Suppressor macrophage (primary cell): ENCODE results near the gene FARS2.
"Not testable (repeated sequence)": the region's sequence is repeated elsewhere in the genome, so short reads cannot be mapped to it uniquely, and the experiment has no call there.

Source experiments
- DNase-seq, 4 experiments: peaks; one replicate each; pipeline ENCODE4 v3.0.0-alpha.2; 2020 to 2022

Gene FARS2

DNA sequence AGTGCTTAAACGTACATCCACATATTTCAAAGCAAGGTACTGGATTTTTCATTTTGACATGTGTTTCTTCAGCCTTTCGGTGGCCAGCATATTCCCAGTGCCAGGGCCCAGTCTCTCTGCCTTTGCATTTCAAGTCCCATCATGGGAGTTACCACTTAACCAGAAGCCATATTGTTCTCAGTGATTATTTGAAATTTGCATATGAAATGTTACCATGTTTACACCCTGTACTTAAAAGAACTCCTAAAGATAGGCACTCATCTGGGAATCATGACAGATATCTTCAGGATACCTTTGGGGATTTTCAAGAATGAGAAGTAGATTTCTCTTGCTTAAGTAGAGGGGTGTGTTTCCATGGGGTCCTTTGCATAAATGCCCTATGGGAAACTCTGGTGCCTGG, 377.9 kb downstream of the FARS2 start:
- DNase-seq = no peak

DNA sequence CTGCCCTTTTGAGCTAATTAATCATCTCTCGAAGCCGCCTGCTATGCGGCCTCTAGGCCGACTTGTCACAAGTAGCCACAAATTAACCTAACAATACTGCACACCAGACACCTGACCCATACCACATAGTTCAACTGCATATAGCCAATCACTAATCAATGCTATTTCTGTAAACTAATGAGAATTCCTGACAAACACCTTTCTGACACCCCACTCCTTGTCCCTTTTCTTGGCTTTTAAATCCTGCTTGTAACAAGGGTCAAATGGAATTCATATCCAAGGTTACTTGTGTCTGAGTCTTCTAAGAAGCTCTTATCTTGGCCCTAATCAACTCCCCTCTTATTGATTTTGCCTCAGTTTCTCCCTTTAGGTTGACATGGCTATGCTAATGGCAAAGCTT, 379.3 kb downstream of the FARS2 start:
- DNase-seq = no peak

DNA sequence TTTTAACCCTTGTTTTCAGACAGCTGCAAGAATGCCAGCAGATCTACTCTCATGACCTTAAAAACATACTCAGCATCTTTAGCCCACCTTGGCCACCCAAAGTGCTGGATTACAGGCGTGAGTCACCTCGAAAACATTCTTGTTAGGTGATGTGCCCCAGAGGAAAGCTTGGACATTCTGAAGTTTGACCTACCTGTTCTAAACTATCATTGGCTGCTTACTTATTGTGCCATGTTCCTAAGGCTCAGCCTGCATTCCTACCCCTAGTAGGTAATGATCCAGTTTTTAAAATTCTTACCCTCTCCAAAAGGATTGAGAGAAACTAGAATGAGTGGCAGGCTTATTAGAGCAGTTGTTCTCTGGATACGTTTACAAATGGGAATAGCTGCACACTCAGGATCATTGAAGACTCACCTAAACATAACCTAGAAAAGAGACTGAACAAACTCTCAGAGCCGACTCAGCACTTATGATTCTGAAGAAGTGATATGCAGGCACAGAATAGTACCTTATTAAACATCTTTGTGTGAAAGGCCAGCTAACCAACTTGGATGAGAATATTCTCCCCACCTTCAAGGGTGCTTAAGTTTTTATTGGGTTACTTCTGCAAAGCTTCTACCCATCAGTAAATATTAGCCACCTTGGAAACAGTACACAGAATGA, 383.3 kb downstream of the FARS2 start:
- no peak for DNase-seq

DNA sequence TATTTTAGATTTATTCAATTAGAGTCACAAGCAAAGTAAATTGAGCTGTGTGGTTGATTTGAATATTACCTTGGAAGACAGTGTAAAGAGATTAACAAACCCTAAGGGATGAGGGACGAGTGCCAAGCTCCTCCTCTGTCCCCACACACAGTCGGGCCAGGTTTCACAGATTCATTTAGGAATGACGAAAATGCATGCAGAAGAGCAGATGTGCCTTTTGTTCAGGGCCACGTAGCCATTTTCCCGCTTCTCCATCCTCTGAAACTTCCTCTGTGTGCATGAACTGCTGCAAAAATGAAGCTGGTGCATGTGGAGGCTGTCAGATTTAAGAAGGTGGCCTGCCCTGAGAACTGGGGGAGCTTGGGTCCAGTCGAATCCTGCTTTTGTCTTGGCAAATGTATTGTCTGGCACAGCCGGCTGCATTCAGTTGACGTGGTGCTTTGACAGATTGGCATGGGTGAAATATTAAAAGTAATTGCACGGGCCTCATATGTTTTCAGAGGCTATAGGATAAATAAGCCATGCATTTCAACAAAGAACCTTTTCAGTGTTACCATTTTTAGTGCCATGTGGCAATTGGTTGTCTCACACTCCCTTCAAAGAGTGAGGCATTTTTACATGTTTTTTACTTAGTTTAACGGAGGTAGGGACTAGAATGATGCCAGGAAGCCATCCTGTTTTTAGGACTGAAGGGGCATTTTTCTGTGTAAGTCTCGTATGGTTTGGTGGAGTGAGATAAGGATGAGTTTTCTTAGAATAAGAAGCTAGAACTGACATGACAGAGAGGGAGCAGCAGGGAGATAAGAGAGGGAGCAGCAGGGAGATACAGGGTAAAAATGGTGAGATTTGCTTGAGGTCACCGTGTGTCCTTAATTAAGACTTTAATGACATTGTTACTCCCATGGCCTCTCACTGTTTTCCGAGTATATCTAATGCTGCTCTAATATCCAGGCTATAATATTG, 384.3 kb downstream of the FARS2 start:
- DNase-seq = no peak

DNA sequence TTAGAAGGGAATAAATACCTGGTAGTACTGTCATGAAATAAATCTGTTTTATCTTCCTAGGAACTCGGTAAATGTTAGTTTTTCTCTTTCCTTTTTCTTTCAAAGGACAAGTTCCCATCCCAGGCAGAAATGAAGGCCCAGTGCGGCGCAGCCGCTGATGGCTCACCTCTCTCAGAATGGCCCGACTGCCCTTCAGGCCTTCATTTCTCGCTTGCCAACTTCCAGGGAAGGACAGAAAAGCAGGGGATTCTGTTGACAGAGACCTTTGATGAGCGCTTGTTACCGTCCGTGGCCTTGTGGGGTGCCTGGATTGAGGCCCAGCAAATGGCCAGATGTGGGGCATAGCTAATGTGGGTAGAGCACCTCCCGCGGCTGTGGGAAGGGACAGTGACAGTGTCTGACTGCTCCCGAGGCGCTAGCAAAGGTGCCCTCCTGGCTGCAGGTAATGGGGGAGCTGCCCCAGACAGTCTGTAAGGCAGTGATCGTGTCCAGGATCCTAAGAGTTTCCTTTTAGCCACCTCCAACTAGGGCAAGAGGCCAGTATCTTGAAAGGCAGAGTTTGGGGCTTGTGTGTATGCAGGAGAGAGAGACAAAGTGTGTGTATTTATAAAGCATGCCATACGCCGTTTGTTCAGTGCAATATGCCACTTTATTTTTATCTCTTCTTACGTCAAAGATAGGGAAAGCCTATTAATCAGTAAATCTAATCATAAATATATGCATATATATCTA, 391.3 kb downstream of the FARS2 start:
- no peak for DNase-seq

DNA sequence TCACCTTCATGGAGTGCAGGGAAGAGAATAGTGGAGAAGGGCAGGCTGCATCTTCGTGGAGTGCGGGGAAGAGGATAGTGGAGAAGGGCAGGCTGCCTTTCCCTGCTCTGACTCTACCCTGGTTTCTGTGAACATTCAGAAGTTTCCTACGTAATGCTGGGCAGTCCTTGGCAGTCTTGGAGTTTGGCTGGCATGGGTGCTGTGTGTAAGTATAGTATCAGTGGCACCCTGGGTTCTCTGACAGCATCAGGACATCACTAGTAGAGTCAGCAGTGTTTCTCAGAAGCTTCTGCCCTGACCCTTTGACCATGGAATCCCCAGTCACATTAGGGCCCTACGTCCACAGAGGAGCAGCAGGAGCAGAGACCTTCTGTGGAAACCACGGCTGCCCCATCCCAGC, 392.5 kb downstream of the FARS2 start:
- DNase-seq = no peak

DNA sequence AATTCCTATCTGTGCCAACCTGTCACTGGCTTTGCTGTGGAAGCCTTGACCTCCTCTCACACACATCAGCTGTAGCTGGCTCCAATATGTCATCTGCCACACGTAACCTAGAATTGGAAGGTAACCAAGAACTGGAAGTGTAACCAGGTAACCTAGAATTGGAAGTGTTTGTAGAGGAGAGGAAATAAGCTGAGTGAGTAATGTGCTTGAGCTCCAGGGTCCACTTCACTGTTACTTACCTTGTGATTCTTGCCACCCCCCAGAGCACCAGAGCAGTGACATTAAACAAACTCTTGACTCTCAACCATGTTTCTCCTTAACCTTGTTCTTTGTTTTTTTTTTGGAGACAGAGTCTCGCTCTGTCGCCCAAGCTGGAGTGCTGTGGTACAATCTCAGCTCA, 394.9 kb downstream of the FARS2 start:
- DNase-seq = no peak

DNA sequence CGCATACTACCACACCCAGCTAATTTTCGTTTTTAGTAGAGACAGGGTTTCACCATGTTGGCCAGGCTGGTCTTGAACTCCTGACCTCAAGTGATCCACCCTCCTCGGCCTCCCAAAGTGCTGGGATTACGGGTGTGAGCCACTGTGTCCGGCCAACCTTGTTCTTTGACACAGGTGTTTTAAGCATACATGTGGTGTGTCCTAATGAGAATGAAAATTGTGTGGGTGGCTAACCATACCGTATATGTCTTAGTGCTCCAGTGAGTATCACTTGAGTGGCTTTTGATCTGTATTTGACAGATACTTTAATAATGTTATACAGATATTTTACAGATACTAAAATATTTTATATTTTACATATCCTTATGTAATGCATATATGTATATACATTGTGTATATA, 395.4 kb downstream of the FARS2 start:
- DNase-seq = not testable (repeated sequence)

DNA sequence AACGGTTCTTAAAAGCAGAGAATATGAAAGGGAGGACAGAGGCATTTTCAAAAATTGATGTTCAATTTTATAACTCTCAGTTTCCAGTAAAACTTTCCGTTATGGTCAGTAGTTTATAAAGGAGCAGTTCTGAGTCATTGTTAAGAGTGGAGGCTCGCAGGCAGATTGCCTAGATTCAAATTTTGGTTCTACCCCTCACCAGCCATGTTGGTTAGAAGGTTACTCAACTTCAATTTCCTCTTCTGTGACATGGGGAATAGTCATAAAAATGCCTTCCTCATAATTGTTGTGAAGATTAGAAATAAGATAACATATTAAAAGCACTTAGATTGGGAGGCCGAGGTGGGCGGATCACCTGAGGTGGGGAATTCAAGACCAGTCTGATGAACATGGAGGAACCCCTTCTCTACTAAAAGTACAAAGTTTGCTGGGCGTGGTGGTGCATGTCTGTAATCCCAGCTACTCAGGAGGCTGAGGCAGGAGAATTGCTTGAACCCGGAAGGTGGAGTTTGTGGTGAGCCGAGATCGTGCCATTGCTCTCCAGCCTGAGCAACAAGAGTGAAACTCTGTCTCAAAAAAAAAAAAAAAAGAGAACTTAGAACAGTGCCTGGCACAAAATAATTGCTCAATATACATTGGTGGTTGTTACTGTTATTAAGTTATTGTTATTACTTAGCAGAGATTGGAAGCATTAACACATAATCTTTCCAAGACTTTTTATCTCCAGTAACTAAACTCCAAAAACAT, 396.5 kb downstream of the FARS2 start:
- DNase-seq = peak; percentile 65 to 88 (median 77)

DNA sequence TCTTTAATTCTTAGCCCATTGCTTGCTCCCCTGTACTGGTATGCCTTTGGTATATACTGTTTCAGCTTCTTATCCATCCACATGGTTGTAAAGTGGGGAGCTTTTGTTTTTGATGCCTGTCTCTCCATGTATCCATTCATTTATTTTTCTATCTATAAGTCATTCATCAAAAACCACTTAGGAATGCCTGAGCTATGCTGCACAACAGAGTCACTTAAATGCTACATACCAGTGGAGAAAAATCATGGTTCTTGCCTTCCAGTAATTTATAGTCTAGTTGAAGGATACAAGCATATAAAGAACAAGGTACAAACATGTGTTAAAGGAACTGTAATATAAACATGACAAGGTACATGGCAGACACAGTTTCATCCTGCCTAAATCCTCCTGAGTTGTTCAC, 398.2 kb downstream of the FARS2 start:
- no peak for DNase-seq

DNA sequence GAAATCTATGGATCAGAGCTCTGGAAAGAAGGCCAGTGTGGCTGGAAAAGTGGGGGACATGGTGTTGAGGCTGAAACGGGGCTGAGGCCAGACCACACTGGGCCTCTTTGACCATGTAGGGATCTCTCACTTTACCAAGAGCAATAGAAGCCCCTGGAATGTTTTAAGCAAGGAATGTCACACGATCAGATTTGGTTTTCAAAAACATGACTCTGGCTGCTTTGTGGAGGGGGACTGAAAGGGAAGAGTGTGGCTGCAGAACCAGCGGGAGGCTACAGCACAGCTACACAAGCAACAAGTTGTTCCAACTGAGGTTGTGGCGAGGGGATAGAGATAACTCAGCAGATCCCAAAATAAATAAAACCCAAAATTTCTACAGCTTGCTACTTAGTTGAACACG, 399.5 kb downstream of the FARS2 start:
- no peak for DNase-seq

DNA sequence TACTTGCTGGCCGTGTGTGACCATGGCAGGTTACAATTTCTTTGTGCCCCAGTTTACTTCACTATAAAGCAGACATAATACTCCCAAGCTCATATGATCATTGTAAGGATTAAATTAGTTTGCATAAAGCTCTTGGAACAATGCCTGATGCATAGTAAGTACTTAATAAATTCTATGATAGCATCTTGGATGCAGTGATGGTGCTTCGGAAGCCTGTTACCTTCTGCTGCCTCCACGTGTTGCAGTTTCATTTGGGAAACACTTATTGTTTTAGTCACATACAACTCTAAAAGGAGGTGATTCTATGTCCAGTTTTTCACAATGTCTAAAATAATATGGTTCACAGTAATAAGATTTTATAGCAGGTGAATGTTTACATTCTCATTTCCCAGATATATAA, 401.5 kb downstream of the FARS2 start:
- DNase-seq = no peak

DNA sequence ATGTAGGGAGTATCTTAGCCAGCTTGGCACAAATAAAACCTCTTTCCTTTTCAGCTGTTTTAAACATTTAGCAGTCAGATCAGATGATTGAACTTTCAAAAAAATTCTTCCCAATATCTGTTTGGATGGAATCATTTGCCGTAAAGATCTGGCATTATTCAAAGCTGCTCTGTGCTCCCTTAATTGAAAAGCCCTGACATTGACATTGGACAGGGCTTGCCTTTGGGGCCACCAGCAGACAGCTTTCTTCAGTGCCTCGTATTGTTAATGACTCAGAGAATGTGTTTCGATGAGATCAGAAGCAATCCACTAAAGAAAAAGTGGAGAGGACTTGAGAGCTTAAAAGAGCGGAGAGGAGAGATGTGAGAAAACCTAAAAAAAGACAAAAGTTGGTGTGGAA, 401.9 kb downstream of the FARS2 start:
- DNase-seq = no peak

DNA sequence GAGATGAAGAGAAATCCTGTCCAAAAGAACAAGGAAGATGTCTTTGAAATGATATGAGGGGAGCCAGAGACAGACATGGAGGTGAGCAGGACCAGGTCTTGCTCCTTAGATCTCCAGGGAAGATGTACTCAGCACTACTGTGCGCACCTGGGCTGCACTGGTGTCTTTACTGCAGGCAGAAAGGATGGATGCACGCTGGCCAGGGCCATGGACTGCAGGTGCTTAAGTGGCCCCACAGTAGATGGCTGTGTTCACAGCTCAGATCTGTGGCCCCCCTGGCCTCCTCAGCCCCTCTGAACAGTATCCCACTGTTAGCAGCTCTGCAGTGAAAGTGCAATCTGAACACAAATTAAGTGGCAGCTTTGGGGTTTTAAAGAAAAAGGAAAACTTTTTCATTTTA, 402.4 kb downstream of the FARS2 start:
- DNase-seq = no peak

DNA sequence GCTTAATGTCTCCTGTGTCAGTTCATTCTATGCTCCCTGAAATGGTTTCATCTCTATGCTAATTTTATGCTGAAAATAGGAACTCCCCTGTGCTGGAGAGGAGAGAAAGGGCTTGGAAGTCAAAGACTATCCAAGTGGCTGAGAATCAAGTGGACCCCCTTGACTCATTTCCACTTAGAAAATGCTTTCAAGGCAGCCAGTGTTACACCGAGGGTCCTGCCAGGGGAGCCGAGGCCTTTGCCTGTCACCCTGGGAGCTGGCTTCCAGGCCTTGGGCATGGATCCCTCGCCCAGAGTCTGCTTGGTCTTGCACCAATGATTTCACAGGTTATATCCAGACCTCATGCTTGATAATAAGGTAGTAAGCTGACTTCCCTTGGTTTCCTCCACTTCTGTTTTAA, 402.8 kb downstream of the FARS2 start:
- DNase-seq = no peak

DNA sequence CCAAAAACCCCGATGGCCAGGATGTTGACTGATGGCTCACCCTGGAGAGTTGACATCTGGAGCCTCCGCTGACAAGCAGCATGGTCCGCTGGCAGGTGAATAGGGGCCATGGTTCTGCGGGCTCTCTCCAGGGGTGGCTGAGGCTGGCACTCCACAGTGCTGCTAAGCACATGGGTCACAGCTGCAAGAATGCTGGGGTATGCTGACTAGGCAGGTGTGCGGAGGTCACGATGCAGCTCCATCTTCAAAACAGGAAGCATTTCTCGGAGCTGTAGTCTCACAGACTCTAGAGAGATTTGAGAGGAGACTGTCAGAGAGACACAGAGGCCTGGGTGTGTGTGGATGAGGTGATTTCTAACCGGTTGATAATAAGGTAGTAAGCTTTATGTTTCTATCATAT, 403.9 kb downstream of the FARS2 start:
- DNase-seq = no peak

DNA sequence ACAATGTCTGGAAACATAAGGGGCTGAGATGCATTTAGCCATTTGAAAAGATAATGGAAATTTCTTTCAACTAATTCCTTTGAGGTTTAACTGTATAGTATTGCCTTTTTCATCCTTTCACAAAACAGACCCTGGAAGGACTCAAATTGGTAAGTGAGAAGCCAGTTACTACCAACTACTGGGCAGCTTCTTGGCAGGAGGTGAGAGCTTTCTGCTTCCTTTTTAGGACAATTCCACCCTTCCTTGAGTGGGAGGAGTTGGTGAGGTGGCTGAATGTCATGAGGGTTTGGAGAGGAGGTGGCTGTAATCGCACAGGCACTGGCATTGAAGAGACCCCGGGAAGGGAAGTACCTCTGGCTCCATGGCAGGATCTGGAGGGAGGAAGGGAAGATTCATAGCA, 404.4 kb downstream of the FARS2 start:
- DNase-seq = peak in 3 of 4 experiments; percentile 28 to 35 (median 31)

DNA sequence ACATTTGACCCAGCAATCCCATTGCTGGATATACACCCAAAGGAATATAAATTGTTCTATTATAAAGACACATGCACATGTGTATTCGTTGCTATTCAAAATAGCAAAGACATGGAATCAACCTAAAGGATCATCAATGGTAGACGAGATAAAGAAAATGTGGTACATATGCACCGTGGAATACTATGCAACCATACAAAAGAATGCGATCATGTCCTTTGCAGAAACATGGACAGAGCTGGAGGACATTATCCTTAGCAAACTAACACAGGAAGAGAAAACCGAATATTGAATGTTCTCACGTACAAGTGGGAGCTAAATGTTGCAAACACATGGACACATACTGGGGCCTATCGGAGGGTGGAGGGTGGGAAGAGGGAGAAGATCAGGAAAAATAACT, 405.4 kb downstream of the FARS2 start:
- DNase-seq = no peak

DNA sequence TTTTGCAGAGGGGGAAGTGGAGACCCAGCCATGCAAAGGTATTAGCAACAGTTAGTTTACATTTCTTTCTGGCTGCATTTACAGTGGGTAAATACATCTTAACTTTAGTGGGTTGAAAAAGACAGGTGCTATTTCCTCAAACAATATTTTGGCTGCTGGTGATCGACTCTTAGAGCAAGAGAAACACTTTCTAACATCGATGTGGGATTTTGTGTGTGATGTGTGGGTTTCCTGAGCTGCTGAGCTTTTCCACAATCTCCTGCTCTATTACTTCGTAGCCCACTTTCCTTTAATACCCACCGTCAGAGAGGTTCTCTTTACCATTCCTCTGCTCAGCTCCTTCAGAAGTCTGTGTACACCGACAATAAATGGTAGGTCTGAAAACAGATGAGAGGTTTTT, 406.4 kb downstream of the FARS2 start:
- no peak for DNase-seq

DNA sequence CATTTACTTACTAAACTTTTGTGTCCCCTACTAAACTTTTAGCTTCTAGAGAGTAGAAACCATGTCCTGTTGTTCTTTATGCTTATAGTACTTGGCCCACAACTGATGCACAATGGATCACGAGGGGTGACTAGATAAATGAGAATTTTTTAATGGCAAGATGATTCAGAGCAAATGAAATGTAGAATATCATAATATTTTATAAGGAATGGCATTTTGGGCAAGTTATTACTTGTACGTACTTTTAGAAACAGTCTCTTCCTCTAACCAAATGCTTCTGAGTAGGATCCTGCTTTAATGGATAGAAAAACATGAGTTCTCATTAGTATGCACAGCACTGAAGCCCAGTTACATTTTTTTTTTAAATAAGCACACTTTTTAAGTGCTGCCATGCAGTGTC, 409.1 kb downstream of the FARS2 start:
- DNase-seq = no peak

DNA sequence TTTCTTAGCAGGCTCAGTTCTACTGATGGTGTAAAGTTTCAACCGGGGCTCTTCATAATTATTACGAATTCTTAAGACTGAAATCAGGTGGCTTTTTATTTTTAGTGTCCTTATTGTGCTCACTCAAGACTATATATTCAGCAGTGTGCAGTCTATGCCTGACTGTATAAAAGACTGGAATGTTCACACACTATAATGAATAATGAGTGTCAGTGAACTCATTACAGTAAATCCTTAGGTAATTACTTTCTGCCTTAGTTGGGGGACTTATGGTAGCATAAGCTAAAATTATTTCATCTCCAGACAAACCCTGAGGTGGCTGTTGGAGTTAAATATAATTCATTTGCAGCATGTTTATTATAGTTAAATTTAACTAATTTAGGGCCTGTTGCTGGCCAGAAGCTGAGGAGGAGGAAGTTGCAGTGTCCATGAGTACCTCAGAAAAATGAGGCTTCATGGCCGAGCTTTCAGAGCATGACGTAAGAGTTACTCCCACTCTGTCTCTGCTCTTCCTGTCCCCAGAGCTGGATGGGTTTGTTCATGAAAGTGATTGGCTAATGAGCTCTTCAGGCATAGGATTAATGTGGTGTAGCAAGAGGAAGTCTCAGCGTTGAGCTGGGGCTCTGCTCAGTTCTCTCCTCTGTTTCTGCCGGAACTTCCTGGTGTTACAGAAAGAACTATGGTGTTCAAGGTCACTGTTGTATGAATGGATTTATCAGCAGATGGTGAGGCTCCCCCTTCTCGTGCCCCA, 409.7 kb downstream of the FARS2 start:
- DNase-seq = peak; percentile 88 to 98 (median 92)
